Common myeloid progenitor, CD34-positive (primary cell): ENCODE measurements around the gene FIZ1.
"Not testable (repeated sequence)": the region's sequence is repeated elsewhere in the genome, so short reads cannot be mapped to it uniquely, and the experiment has no call there.

ENCODE experiments used
- CTCF ChIA-PET: fragments of 350-600 bp; sonication (Branson Sonifier 250); formaldehyde crosslinking; loops from one replicate; lab custom pipeline; 2021; ENCODE audit warnings: antibody characterized with exemption; lab: Charles Lee
- POLR2A ChIA-PET: fragments of 350-600 bp; sonication (Branson Sonifier 250); formaldehyde crosslinking; loops from one replicate; lab custom pipeline; 2021; ENCODE audit warnings: antibody characterized with exemption; lab: Charles Lee
- DNase-seq, 3 donors: peaks; one replicate each; pipeline versions ENCODE4 v3.0.0 to v3.0.0-alpha.2; 2013
- H3K27ac ChIP-seq, 2 experiments: 1 replicate in 1 of 2; 2 replicates in 1 of 2; pipeline ENCODE4 v1.7.0; 2013; ENCODE audit warnings: inconsistent platforms in 2 of 2, low read length in 2 of 2, mild to moderate bottlenecking in 2 of 2, low read depth in 1 of 2, moderate library complexity in 1 of 2; ENCODE audit not compliant: severe bottlenecking in 2 of 2, insufficient read depth in 1 of 2, poor library complexity in 1 of 2
- H3K27me3 ChIP-seq, 5 experiments: replicated peaks in 2 of 5; 1 replicate in 3 of 5; 2 replicates in 2 of 5; pipeline versions ENCODE4 v1.6.1 to v1.7.0; 2013; ENCODE audit warnings: low read length in 4 of 5, mild to moderate bottlenecking in 2 of 5, moderate library complexity in 2 of 5, inconsistent platforms in 1 of 5; ENCODE audit not compliant: insufficient read depth in 5 of 5, control insufficient read depth in 4 of 5
- H3K36me3 ChIP-seq, 4 experiments: 1 replicate in 2 of 4; 2 replicates in 2 of 4; pipeline versions ENCODE4 v1.6.1 to v1.7.0; 2013; ENCODE audit warnings: low read length in 3 of 4, control low read depth in 1 of 4, mild to moderate bottlenecking in 1 of 4; ENCODE audit not compliant: control insufficient read depth in 4 of 4, insufficient read depth in 4 of 4
- H3K4me1 ChIP-seq, 4 experiments: 1 replicate in 3 of 4; 2 replicates in 1 of 4; pipeline versions ENCODE4 v1.6.1 to v1.7.1; 2013; ENCODE audit warnings: low read length in 3 of 4, mild to moderate bottlenecking in 3 of 4, control low read depth in 1 of 4, inconsistent platforms in 1 of 4, moderate library complexity in 1 of 4; ENCODE audit not compliant: control insufficient read depth in 4 of 4, insufficient read depth in 4 of 4; ENCODE audit errors: control extremely low read depth in 1 of 4
- H3K4me3 ChIP-seq, 7 experiments: 1 replicate in 4 of 7; 2 replicates in 3 of 7; pipeline versions ENCODE4 v1.5.1 to v1.7.0; 2013; ENCODE audit warnings: mild to moderate bottlenecking in 7 of 7, low read length in 6 of 7, moderate library complexity in 6 of 7, inconsistent platforms in 2 of 7, low read depth in 2 of 7, control low read depth in 1 of 7; ENCODE audit not compliant: insufficient read depth in 4 of 7, control insufficient read depth in 1 of 7; ENCODE audit errors: extremely low read depth in 1 of 7
- H3K9me3 ChIP-seq, 5 experiments: 1 replicate in 4 of 5; 2 replicates in 1 of 5; pipeline versions ENCODE4 v1.6.1 to v1.7.1; 2013; ENCODE audit warnings: low read length in 4 of 5, mild to moderate bottlenecking in 2 of 5, inconsistent platforms in 1 of 5, low read depth in 1 of 5, moderate library complexity in 1 of 5; ENCODE audit not compliant: control insufficient read depth in 4 of 5, insufficient read depth in 2 of 5; ENCODE audit errors: control extremely low read depth in 1 of 5
- WGBS: methylation state at CpG from one replicate; pipeline ENCODE4 v1.1.5; 2013; ENCODE audit not compliant: insufficient coverage; 5-methylcytosine and 5-hydroxymethylcytosine counted together

FIZ1 gene

GRCh38 chr19:55579766-55580621 lies 19.3 kb downstream of the FIZ1 start:
- H3K27ac ChIP-seq = peak overlapping the region; percentile 54 to 80
- DNase-seq = peak in 2 of 3 donors; percentile 20 to 43
- ChIA-PET CTCF (interaction anchor here (1.7 kb wide), 1 partner anchor 26 kb away, joined by 7 read pairs; the partner anchor contains the start of gene ZNF865), POLR2A (no interaction called here)
- WGBS = 25% methylated on average over 11 of the region's 20 CpGs
- H3K4me1 ChIP-seq = peaks cover 0 to 17% (median 14%) of the 10 kb centered on the region in 4 experiments
- H3K4me3 ChIP-seq = peak overlapping the region; percentile 55 to 91 (median 78)
- H3K9me3 ChIP-seq = no peaks in the 10 kb centered on the region
- no peaks in the 10 kb centered on the region for H3K27me3 ChIP-seq
- peaks cover 0 to 18% (median 10%) of the 10 kb centered on the region in 4 experiments for H3K36me3 ChIP-seq

- DNase-seq = no peak
- H3K27ac ChIP-seq = peak overlapping the region; percentile 54 to 80
- H3K36me3 ChIP-seq = peaks cover 0 to 18% (median 10%) of the 10 kb centered on the region in 4 experiments
- peak overlapping the region in 5 of 7 experiments; percentile 69 to 91 (median 80) for H3K4me3 ChIP-seq
- no peaks in the 10 kb centered on the region for H3K27me3 ChIP-seq
- no peaks in the 10 kb centered on the region for H3K9me3 ChIP-seq
- ChIA-PET CTCF (no interaction called here), POLR2A (no interaction called here)
- WGBS = 98% methylated on average over 72 of the region's 90 CpGs
- peaks cover 0 to 17% (median 14%) of the 10 kb centered on the region in 4 experiments for H3K4me1 ChIP-seq
These were observed 20.3 kb downstream of the FIZ1 start for GRCh38 chr19:55578761-55579747.

- CTCF ChIA-PET = no interaction called here
- Histone ChIP-seq H3K4me3 (no peak overlapping the region), H3K36me3 (peaks cover 0 to 18% (median 10%) of the 10 kb centered on the region in 4 experiments), H3K27ac (no peak overlapping the region), H3K4me1 (peaks cover 0 to 17% (median 14%) of the 10 kb centered on the region in 4 experiments), H3K27me3 (no peaks in the 10 kb centered on the region), H3K9me3 (no peaks in the 10 kb centered on the region)
- WGBS = 98% methylated on average over 54 of the region's 83 CpGs
- DNase-seq = no peak
- POLR2A ChIA-PET = no interaction called here
These were observed 21.1 kb downstream of the FIZ1 start for GRCh38 chr19:55578031-55578760.

GRCh38 chr19:55576746-55577145 lies 22.6 kb downstream of the FIZ1 start:
- no peaks in the 10 kb centered on the region for H3K27me3 ChIP-seq
- POLR2A ChIA-PET = no interaction called here
- DNase-seq = no peak
- no peak overlapping the region for H3K27ac ChIP-seq
- 91% methylated on average over 1 of the region's 5 CpGs for whole genome bisulfite sequencing
- H3K36me3 ChIP-seq = peaks cover 0 to 18% (median 10%) of the 10 kb centered on the region in 4 experiments
- H3K9me3 ChIP-seq = no peaks in the 10 kb centered on the region
- peaks cover 0 to 17% (median 13%) of the 10 kb centered on the region in 4 experiments for H3K4me1 ChIP-seq
- no peak overlapping the region for H3K4me3 ChIP-seq
- CTCF ChIA-PET = interaction anchor here (0.5 kb wide), 1 partner anchor 44 kb away, joined by 3 read pairs; no protein-coding TSS in a partner anchor

GRCh38 chr19:55573929-55574328 lies 25.4 kb downstream of the FIZ1 start:
- WGBS = no CpG with 5 or more reads among the region's 6 CpGs
- H3K4me1 ChIP-seq, H3K27ac ChIP-seq, POLR2A ChIA-PET, DNase-seq, H3K27me3 ChIP-seq, H3K9me3 ChIP-seq, H3K4me3 ChIP-seq: not testable (repeated sequence)
- CTCF ChIA-PET = interaction anchor here (0.7 kb wide), 1 partner anchor 114 kb away, joined by 3 read pairs; no protein-coding TSS in a partner anchor
- H3K36me3 ChIP-seq = peaks cover 0 to 17% (median 9%) of the 10 kb centered on the region in 4 experiments

GRCh38 chr19:55569477-55569876 lies 29.8 kb downstream of the FIZ1 start:
- DNase-seq, POLR2A ChIA-PET, H3K27ac ChIP-seq, H3K36me3 ChIP-seq, H3K9me3 ChIP-seq, H3K4me3 ChIP-seq, H3K27me3 ChIP-seq, H3K4me1 ChIP-seq: not testable (repeated sequence)
- 100% methylated on average over 1 of the region's 5 CpGs for WGBS
- CTCF ChIA-PET = interaction anchor here (0.6 kb wide), 1 partner anchor 391 kb away, joined by 3 read pairs; no protein-coding TSS in a partner anchor
